GM12878 (cell line): ENCODE results near the gene FKBP2. TPM values are rescaled to one million over a fixed set of nuclear protein-coding genes. Genes with fewer than 3 reads are reported as not detected.

ENCODE experiments used
- CBX5 ChIP-seq: sonication (generic); IDR thresholded peaks from 2 replicates; pipeline ENCODE4 v1.6.1; 2016; ENCODE audit warnings: low read depth, moderate library complexity, mild to moderate bottlenecking, inconsistent platforms
- CHD4 ChIP-seq: fragments of 200-600 bp; sonication (generic); IDR thresholded peaks from 2 replicates; pipeline ENCODE4 v1.6.1; 2016; ENCODE audit warnings: mild to moderate bottlenecking
- E4F1 ChIP-seq: fragments of 450-650 bp; IDR thresholded peaks from 2 replicates; pipeline ENCODE4 v1.6.1; 2018; ENCODE audit warnings: borderline replicate concordance, mild to moderate bottlenecking; ENCODE audit not compliant: partially characterized antibody
- HDAC2 ChIP-seq: fragments of 200-600 bp; sonication (generic); IDR thresholded peaks from 2 replicates; pipeline ENCODE4 v1.6.1; 2017
- SMARCA5 ChIP-seq: fragments of 450-650 bp; IDR thresholded peaks from 2 replicates; pipeline ENCODE4 v1.6.1; 2017; ENCODE audit warnings: mild to moderate bottlenecking
- SUPT20H ChIP-seq: IDR thresholded peaks from 2 replicates; pipeline ENCODE4 v1.6.1; 2011; ENCODE audit warnings: low read depth, mild to moderate bottlenecking, low read length, moderate library complexity, borderline replicate concordance; ENCODE audit not compliant: control insufficient read depth
- USF1 ChIP-seq: IDR thresholded peaks from 2 replicates; pipeline ENCODE4 v1.6.1; 2011; ENCODE audit warnings: borderline replicate concordance, low read depth, mild to moderate bottlenecking, moderate library complexity, mixed read lengths, low read length; ENCODE audit not compliant: insufficient read depth; ENCODE audit errors: extremely low read length
- ZBTB33 ChIP-seq: fragments of 450-650 bp; IDR thresholded peaks from 2 replicates; pipeline ENCODE4 v1.6.1; 2017; ENCODE audit warnings: mild to moderate bottlenecking
- polyA plus RNA-seq, 11 experiments: library from polyadenylated mRNA; depleted of rRNA in 4 of 11; unstranded in 6 of 11; stranded (reverse) in 5 of 11; fragments of >200 nt; fragmentation: Nextera tagmentation in 4 of 11; fragmentation: Illumina TruSeq in 1 of 11; extraction: Ambion mirVana in 4 of 11; extraction: Trizol in 1 of 11; gene quantifications; 1 replicate in 1 of 11; 2 replicates in 10 of 11; pipeline versions ENCODE4 v1.2.1 to v1.2.3, GENCODE V29; 2011 to 2016; ENCODE audit warnings: inconsistent platforms in 2 of 11, missing spikeins in 2 of 11, low read depth in 1 of 11
- total RNA-seq, 4 experiments: library from RNA; depleted of rRNA in 3 of 4; stranded (reverse); fragments of >200 nt in 3 of 4; fragmentation: Illumina TruSeq in 1 of 4; extraction: Trizol in 1 of 4; gene quantifications; 2 replicates each; pipeline versions ENCODE4 v1.2.1 to v1.2.3, GENCODE V29; 2013 to 2021
- TF ChIP-seq, protein P1 (sequence below): fragments of 450-650 bp; IDR thresholded peaks from 2 replicates; pipeline ENCODE4 v1.6.1; 2018; ENCODE audit warnings: mild to moderate bottlenecking, low read depth, moderate library complexity; ENCODE audit not compliant: partially characterized antibody
- TF ChIP-seq, protein P2 (sequence below): fragments of 450-650 bp; IDR thresholded peaks from 2 replicates; pipeline ENCODE4 v1.6.1; 2017; ENCODE audit warnings: mild to moderate bottlenecking, low read depth, inconsistent platforms; ENCODE audit not compliant: poor library complexity, severe bottlenecking
- TF ChIP-seq, protein P3 (sequence below), 3 experiments: IDR thresholded peaks in 2 of 3; conservative IDR thresholded peaks in 1 of 3; 2 replicates each; pipeline ENCODE4 v1.5.1; 2011; ENCODE audit warnings: low read depth in 3 of 3, low read length in 3 of 3, mild to moderate bottlenecking in 3 of 3, control low read depth in 2 of 3, moderate library complexity in 2 of 3, inconsistent platforms in 1 of 3, mixed read lengths in 1 of 3; ENCODE audit not compliant: control insufficient read depth in 2 of 3, insufficient read depth in 1 of 3; ENCODE audit errors: extremely low read depth in 1 of 3

Gene FKBP2
- total and polyA plus RNA-seq, 10 of the 15 experiments (the other 5 are each of a cell fraction or from before 2014, with no cell fraction given): 1.8 to 99.7 (median 39.5) TPM

GRCh38 chr11:64284962-64285884 lies 44.3 kb downstream of the FKBP2 start, which contains the start of gene GPR137 (continued):
- TF ChIP-seq, protein P1, sequence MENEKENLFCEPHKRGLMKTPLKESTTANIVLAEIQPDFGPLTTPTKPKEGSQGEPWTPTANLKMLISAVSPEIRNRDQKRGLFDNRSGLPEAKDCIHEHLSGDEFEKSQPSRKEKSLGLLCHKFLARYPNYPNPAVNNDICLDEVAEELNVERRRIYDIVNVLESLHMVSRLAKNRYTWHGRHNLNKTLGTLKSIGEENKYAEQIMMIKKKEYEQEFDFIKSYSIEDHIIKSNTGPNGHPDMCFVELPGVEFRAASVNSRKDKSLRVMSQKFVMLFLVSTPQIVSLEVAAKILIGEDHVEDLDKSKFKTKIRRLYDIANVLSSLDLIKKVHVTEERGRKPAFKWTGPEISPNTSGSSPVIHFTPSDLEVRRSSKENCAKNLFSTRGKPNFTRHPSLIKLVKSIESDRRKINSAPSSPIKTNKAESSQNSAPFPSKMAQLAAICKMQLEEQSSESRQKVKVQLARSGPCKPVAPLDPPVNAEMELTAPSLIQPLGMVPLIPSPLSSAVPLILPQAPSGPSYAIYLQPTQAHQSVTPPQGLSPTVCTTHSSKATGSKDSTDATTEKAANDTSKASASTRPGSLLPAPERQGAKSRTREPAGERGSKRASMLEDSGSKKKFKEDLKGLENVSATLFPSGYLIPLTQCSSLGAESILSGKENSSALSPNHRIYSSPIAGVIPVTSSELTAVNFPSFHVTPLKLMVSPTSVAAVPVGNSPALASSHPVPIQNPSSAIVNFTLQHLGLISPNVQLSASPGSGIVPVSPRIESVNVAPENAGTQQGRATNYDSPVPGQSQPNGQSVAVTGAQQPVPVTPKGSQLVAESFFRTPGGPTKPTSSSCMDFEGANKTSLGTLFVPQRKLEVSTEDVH: no peak
- TF ChIP-seq, protein P2, sequence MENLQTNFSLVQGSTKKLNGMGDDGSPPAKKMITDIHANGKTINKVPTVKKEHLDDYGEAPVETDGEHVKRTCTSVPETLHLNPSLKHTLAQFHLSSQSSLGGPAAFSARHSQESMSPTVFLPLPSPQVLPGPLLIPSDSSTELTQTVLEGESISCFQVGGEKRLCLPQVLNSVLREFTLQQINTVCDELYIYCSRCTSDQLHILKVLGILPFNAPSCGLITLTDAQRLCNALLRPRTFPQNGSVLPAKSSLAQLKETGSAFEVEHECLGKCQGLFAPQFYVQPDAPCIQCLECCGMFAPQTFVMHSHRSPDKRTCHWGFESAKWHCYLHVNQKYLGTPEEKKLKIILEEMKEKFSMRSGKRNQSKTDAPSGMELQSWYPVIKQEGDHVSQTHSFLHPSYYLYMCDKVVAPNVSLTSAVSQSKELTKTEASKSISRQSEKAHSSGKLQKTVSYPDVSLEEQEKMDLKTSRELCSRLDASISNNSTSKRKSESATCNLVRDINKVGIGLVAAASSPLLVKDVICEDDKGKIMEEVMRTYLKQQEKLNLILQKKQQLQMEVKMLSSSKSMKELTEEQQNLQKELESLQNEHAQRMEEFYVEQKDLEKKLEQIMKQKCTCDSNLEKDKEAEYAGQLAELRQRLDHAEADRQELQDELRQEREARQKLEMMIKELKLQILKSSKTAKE: no peak
- TF ChIP-seq CBX5 (no peak), CHD4 (no peak), SMARCA5 (peak; percentile 88), E4F1 (no peak), USF1 (no peak), HDAC2 (no peak), SUPT20H (no peak), ZBTB33 (peak; percentile 64; the same call in 1 of the 2 replicates)
- TF ChIP-seq, protein P3, sequence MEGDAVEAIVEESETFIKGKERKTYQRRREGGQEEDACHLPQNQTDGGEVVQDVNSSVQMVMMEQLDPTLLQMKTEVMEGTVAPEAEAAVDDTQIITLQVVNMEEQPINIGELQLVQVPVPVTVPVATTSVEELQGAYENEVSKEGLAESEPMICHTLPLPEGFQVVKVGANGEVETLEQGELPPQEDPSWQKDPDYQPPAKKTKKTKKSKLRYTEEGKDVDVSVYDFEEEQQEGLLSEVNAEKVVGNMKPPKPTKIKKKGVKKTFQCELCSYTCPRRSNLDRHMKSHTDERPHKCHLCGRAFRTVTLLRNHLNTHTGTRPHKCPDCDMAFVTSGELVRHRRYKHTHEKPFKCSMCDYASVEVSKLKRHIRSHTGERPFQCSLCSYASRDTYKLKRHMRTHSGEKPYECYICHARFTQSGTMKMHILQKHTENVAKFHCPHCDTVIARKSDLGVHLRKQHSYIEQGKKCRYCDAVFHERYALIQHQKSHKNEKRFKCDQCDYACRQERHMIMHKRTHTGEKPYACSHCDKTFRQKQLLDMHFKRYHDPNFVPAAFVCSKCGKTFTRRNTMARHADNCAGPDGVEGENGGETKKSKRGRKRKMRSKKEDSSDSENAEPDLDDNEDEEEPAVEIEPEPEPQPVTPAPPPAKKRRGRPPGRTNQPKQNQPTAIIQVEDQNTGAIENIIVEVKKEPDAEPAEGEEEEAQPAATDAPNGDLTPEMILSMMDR (IDR thresholded peaks at IDR 0.05 in 2 of 3, conservative IDR thresholded peaks at IDR 0.05 in 1 of 3; ENCODE audit: control insufficient read depth in 2 of 3, extremely low read depth in 1 of 3, insufficient read depth in 1 of 3, low read depth in 3 of 3, low read length in 3 of 3): no peak
